MM.1S (cell line): ENCODE measurements around the gene FLRT2.

Experiments used
- DNase-seq: peaks from one replicate; pipeline ENCODE4 v3.0.0-alpha.2; 2015
- H2AFZ ChIP-seq: fragments of 300-600 bp; sonication (generic); 2 replicates; pipeline ENCODE4 v1.6.0; 2016; ENCODE audit warnings: antibody characterized with exemption, low read length
- H3F3A ChIP-seq: fragments of 300-600 bp; sonication (generic); 2 replicates; pipeline ENCODE4 v1.6.1; 2016; ENCODE audit warnings: mild to moderate bottlenecking, antibody characterized with exemption, low read length, moderate library complexity, mixed read lengths; ENCODE audit not compliant: insufficient read depth
- H3K27ac ChIP-seq: fragments of 300-600 bp; sonication (generic); 2 replicates; pipeline ENCODE4 v1.5.1; 2016; ENCODE audit warnings: mild to moderate bottlenecking, low read length
- H3K27me3 ChIP-seq: fragments of 300-600 bp; sonication (generic); replicated peaks from 2 replicates; pipeline ENCODE4 v1.6.0; 2016; ENCODE audit warnings: low read length; ENCODE audit not compliant: insufficient read depth
- H3K36me3 ChIP-seq: fragments of 300-600 bp; sonication (generic); replicated peaks from 2 replicates; pipeline ENCODE4 v1.6.1; 2016; ENCODE audit warnings: mild to moderate bottlenecking, low read length, mixed read lengths; ENCODE audit not compliant: insufficient read depth
- H3K4me1 ChIP-seq: fragments of 300-600 bp; sonication (generic); 2 replicates; pipeline ENCODE4 v1.6.1; 2016; ENCODE audit warnings: low read length, mixed read lengths
- H3K4me2 ChIP-seq: fragments of 300-600 bp; sonication (generic); 2 replicates; pipeline ENCODE4 v1.6.0; 2016; ENCODE audit warnings: low read depth, low read length
- H3K4me3 ChIP-seq: fragments of 300-600 bp; sonication (generic); 2 replicates; pipeline ENCODE4 v1.5.1; 2016; ENCODE audit warnings: low read length, mixed read lengths
- H3K79me2 ChIP-seq: fragments of 300-600 bp; sonication (generic); 2 replicates; pipeline ENCODE4 v1.6.1; 2016; ENCODE audit warnings: mixed run types, low read length, mixed read lengths
- H3K9ac ChIP-seq: fragments of 300-600 bp; sonication (generic); 2 replicates; pipeline ENCODE4 v1.6.1; 2016; ENCODE audit warnings: low read length, mixed read lengths
- H3K9me2 ChIP-seq: fragments of 300-600 bp; sonication (generic); replicated peaks from 2 replicates; pipeline ENCODE4 v1.6.1; 2016; ENCODE audit warnings: mild to moderate bottlenecking, low read length, mixed read lengths; ENCODE audit not compliant: insufficient read depth
- H3K9me3 ChIP-seq: fragments of 300-600 bp; sonication (generic); replicated peaks from 2 replicates; pipeline ENCODE4 v1.6.1; 2016; ENCODE audit warnings: mild to moderate bottlenecking, low read length, mixed read lengths; ENCODE audit not compliant: insufficient read depth
- H4K20me1 ChIP-seq: fragments of 300-600 bp; sonication (generic); 2 replicates; pipeline ENCODE4 v1.6.1; 2016; ENCODE audit warnings: mild to moderate bottlenecking, low read length, moderate library complexity, mixed read lengths; ENCODE audit not compliant: insufficient read depth
- EZH2 ChIP-seq: fragments of 300-600 bp; sonication (generic); optimal IDR thresholded peaks from 2 replicates; pipeline ENCODE3; 2017; ENCODE audit warnings: low read depth, mild to moderate bottlenecking, antibody characterized with exemption, low read length, mixed read lengths
- EZH2phosphoT487 ChIP-seq: fragments of 300-600 bp; sonication (generic); IDR thresholded peaks from 2 replicates; pipeline ENCODE4 v1.6.1; 2018; ENCODE audit warnings: antibody characterized with exemption, low read length
- TF ChIP-seq, protein P1 (sequence below): fragments of 300-600 bp; sonication (generic); IDR thresholded peaks from 2 replicates; pipeline ENCODE4 v1.5.1; 2016; ENCODE audit warnings: antibody characterized with exemption, low read length, mixed read lengths

Gene FLRT2

DNA sequence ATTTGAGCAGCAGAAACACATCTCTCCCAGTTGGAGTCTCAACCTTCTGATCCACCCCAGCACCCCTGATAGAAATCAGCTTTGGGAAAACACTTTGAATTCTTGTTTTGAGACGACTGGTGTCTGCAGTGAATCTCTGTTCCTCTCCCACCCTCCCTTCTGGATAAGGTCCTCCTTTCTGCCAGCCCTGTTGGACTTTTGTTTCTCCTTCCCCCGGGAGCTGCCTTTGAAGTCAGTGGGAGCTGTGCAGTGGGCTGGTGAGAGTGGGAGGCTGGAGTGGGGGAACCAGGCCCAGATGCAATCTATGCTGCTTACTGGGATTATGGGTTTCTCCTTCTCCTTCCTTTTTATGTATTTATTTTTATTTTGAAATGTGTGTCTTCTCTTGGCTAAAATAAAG is 49.0 kb downstream of the FLRT2 start:
- DNase-seq = no peak
- no peak overlapping the region for H3K9ac ChIP-seq
- no peaks in the 10 kb centered on the region for H3K9me3 ChIP-seq
- H2AFZ ChIP-seq = no peak overlapping the region
- H4K20me1 ChIP-seq = no peaks in the 10 kb centered on the region
- no peak overlapping the region for H3K27ac ChIP-seq
- H3K36me3 ChIP-seq = no peaks in the 10 kb centered on the region
- TF ChIP-seq, protein P1, sequence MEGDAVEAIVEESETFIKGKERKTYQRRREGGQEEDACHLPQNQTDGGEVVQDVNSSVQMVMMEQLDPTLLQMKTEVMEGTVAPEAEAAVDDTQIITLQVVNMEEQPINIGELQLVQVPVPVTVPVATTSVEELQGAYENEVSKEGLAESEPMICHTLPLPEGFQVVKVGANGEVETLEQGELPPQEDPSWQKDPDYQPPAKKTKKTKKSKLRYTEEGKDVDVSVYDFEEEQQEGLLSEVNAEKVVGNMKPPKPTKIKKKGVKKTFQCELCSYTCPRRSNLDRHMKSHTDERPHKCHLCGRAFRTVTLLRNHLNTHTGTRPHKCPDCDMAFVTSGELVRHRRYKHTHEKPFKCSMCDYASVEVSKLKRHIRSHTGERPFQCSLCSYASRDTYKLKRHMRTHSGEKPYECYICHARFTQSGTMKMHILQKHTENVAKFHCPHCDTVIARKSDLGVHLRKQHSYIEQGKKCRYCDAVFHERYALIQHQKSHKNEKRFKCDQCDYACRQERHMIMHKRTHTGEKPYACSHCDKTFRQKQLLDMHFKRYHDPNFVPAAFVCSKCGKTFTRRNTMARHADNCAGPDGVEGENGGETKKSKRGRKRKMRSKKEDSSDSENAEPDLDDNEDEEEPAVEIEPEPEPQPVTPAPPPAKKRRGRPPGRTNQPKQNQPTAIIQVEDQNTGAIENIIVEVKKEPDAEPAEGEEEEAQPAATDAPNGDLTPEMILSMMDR = no peak
- no peak for TF ChIP-seq EZH2phosphoT487
- TF ChIP-seq EZH2 = no peak
- no peaks in the 10 kb centered on the region for H3K9me2 ChIP-seq
- no peaks in the 10 kb centered on the region for H3K27me3 ChIP-seq
- no peaks in the 10 kb centered on the region for H3K4me1 ChIP-seq
- no peak overlapping the region for H3K4me3 ChIP-seq
- no peaks in the 10 kb centered on the region for H3F3A ChIP-seq
- no peaks in the 10 kb centered on the region for H3K79me2 ChIP-seq
- H3K4me2 ChIP-seq = no peak overlapping the region

DNA sequence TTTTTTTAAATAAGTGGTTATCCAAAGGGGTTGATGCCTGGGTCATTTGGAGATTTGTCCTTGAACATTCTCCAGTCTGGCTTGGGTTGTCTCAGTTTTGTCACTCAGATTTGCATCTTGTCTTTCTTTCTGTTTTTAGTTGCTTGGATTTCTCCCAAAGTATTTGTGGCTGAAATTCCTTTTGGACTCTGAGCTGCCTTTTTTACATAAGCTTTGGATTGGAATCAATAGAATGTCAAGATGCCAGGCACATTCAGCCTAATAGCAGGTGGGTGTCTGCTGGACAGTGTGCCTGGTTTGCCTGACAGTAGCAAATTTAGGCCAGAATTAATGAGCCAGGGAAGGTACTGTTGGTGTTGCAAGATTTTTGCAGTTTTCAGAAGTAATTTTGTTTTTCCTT is 50.0 kb downstream of the FLRT2 start:
- H3K9me2 ChIP-seq = no peaks in the 10 kb centered on the region
- DNase-seq = no peak
- no peak overlapping the region for H3K27ac ChIP-seq
- H3K79me2 ChIP-seq = no peaks in the 10 kb centered on the region
- H3K36me3 ChIP-seq = no peaks in the 10 kb centered on the region
- H3K4me3 ChIP-seq = no peak overlapping the region
- no peak overlapping the region for H3K4me2 ChIP-seq
- H3K4me1 ChIP-seq = no peaks in the 10 kb centered on the region
- no peaks in the 10 kb centered on the region for H3K9me3 ChIP-seq
- H2AFZ ChIP-seq = no peak overlapping the region
- H3K9ac ChIP-seq = no peak overlapping the region
- H3F3A ChIP-seq = no peaks in the 10 kb centered on the region
- no peaks in the 10 kb centered on the region for H3K27me3 ChIP-seq
- no peak for TF ChIP-seq EZH2phosphoT487
- TF ChIP-seq, protein P1 = no peak
- H4K20me1 ChIP-seq = no peaks in the 10 kb centered on the region

DNA sequence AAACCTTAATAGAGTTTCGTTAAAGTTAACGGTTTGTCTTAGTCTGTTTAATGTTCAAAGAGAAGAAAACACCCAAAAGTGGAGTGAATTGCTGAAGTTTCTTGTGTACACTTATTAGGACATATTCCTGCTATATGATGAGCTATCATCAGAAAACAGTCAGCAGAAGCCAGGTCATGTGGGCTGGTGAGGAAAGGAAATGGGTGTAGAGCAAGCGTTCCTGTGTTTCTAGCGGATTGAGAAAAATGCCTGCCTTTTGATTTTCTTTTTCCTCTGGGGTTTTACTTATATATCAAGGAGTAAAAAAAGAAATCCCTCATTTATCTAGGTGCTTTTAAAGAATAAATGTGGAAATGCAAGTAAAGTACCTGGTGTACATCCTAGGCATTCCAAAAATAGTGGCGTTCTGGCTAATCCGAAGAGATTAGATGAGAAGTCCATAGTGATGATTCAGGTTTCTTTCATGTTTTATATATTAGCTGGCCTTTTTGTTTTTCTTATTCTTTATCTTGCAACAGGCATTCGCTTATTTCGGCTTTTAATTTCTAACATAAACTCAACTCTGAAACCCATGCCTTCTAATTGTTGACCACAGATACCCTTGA is 50.7 kb downstream of the FLRT2 start:
- no peak overlapping the region for H2AFZ ChIP-seq
- H3K4me2 ChIP-seq = no peak overlapping the region
- no peaks in the 10 kb centered on the region for H3K36me3 ChIP-seq
- H3K9me3 ChIP-seq = no peaks in the 10 kb centered on the region
- no peak for DNase-seq
- no peaks in the 10 kb centered on the region for H3K79me2 ChIP-seq
- no peaks in the 10 kb centered on the region for H4K20me1 ChIP-seq
- TF ChIP-seq EZH2 (no peak), EZH2phosphoT487 (no peak)
- TF ChIP-seq, protein P1 = no peak
- H3K27me3 ChIP-seq = no peaks in the 10 kb centered on the region
- H3K27ac ChIP-seq = no peak overlapping the region
- no peaks in the 10 kb centered on the region for H3K4me1 ChIP-seq
- no peaks in the 10 kb centered on the region for H3K9me2 ChIP-seq
- H3K4me3 ChIP-seq = no peak overlapping the region
- H3F3A ChIP-seq = no peaks in the 10 kb centered on the region
- no peak overlapping the region for H3K9ac ChIP-seq
